Urothelium cell line (cell line): ENCODE results near the gene PSAPL1.

ENCODE experiments used
- DNase-seq: peaks from one replicate; pipeline ENCODE4 v3.0.0; 2011; ENCODE audit warnings: low spot score, mixed read lengths
- FAIRE-seq: peaks from 2 replicates; lab custom pipeline; 2011; peaks lifted over from hg19 to GRCh38; lab: Jason Lieb, UNC

The PSAPL1 gene

DNA sequence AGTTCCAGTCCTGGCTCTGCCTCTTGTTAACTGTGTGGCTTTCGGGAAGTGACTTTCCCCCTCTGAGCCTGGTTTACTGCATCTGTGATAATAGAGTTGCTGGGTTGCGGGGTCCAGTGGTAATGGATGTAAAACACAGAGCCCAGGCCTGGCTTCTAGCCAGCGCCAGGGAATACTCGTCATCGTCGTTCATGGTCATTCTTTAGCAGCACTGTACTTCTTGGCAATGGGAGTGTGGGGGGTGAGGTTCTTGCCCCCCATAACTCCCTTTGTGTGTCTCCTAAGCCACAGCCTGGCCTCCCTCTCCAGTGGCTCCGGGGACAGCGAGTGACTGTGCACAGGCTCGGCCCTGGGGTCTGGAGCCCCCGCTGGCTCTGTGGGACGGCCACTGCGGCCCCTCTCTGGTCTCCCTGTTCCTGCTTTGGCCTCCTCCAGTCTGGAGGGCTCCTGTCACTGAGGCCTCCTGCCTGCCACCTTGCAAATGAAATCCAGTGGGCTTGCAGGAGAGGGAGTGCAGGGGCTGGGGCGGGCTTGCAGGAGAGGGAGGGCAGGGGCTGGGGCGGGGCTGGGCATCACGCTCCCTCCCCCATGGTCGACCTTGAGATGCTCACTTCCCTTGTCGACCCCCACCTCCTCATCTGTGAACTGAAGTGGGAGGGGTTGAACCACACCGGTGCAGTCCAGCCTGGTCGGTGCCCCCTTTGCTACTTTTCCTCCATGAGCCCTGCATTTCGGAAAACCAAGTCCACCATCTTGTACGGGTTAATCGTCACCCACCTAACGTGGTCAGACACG lies 13.2 kb downstream of the PSAPL1 start:
- no peak for DNase-seq
- FAIRE-seq: no peak

DNA sequence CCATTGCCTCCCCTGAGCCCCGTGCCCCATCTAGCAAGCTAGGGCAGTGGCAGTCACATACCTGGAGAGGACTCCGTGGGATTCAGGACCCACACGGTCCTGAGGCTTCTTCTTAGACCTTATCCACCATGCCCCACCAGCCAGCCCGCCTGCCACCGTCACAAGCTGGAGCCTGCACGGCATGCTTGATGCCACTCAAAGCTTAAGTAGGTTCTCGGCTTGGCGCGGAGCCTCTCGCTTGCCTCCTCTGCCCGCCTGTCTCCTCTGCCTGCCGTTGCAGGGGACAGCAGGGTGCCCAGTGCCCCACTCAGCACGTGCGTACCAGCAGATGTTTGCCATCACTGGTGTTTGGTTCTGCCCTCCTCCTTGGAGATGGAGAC lies 14.1 kb downstream of the PSAPL1 start:
- DNase-seq (no peak), FAIRE-seq (no peak)

DNA sequence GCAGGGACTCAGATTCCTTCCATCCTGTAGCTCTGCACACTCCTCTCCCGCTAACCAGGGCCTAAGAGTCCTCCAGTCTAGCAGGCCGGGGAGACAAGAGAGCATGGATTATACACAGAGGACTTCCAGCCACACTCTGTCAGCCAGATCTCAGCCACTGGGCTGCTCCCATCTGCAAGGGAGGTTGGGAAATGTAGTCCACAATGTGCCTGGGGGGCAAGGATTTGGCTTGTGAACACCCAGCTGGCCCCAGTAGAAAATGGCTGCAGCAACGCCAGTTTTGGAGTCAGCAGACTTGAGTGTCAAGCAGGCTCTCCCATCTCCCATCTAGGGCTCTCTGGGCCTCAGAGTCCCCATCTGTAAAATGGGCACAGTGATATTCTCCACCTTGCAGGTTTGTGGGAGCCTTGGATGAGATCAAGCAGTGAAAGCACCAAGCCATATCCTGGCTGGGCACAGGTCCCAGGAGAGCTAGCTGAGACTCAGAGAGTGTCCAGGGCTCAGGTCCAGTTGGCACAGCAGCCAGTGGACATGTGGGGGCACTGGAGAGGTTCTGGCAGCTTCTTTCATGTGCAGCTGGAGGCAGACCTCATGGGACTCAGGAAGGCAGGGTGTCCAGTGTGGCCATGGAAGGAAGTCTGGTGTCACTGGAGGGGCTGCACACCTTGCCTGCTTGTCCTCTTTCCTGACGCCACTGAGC lies 14.6 kb downstream of the PSAPL1 start:
- no peak for FAIRE-seq

DNA sequence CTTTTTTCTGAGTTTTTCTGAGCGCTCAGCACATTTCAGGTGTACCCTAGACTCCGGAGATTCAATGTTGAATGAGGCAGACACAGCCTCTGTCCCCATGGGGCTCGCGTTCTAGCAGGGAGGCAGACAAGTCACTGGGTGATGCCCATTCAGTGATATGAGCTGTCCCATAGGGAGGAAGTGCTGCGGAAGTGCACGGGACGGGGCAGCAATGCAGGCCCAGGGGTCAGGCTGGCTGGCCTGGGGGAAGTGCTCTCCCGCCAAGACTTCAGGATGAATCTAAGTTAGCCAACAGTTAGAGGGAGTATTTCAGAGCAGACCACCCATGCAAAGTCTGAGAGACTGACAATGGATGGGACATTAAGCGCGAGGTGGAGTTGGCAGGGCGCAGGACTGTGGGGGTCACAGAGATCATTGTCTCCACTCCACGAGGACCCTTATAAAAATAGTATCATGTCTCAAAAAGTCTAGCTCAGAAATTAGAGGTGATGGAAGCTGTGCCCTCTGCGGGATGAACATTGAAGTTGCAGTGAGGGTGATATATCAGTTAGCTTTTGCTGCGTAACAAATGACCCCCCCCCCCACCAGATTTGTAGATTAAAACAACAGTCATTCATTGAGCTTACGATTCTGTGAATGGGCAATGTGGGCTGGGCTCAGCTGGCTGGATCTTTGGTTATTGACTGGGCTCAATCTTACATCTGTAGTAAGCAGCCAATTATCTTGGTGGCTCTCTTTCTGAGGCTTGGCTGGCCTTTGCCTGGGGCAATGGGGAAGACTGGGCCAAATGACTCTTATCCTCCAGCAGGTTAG lies 16.4 kb downstream of the PSAPL1 start:
- DNase-seq (no peak), FAIRE-seq (no peak)

More for the DNA sequence above, 14.6 kb downstream of the PSAPL1 start:
- no peak for DNase-seq

DNA sequence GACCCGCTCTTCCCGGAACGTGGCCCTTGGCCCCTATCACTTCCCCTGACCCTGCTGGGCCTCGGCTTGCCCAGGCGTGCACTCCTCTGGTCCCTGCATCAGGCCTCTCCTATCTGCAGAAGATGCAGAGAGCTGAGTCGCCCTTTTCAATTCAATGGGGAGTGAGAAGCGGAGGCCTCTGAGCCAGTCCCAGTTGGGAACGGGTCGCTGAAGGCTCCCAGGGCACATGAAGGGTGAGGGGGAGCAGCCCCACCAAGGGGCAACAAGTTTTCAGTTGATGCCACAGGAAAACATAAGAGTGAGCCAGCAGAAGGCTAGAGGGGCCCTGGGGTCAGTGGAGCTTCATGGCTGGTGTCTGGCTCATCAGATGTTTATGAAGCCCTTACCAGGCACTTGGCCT lies 17.1 kb downstream of the PSAPL1 start:
- no peak for FAIRE-seq
- no peak for DNase-seq

DNA sequence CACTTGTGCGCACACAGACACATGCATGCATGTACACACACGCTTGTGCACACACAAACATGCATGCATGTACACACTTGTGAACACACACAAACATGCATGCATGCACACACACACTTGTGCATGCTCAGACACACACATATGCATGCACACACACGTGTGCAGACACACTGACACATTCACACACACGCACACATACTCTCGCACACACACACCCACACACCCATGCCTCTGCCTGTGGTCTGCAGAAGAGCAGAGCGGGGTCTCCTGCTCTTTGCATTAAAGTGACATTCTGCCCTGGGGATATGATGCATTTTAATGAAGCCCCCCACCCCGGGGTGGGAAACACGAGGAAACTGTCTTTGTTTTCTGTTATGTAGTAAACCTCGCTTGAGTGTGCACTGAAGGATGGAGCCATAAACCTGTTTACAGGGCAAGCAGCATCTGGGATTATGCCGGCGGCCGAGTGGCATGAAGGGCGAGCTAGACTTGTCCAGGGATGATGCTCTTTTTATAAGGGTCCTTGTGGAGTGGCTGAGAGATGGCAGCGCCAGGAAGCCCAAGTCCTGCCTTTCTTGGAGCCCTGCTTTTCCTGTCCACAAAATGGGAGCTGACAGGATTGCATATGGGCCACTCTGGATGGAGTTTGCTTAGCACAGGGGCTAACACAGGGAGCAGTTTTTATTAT lies 17.8 kb downstream of the PSAPL1 start:
- FAIRE-seq (peak; percentile 87), DNase-seq (no peak)

DNA sequence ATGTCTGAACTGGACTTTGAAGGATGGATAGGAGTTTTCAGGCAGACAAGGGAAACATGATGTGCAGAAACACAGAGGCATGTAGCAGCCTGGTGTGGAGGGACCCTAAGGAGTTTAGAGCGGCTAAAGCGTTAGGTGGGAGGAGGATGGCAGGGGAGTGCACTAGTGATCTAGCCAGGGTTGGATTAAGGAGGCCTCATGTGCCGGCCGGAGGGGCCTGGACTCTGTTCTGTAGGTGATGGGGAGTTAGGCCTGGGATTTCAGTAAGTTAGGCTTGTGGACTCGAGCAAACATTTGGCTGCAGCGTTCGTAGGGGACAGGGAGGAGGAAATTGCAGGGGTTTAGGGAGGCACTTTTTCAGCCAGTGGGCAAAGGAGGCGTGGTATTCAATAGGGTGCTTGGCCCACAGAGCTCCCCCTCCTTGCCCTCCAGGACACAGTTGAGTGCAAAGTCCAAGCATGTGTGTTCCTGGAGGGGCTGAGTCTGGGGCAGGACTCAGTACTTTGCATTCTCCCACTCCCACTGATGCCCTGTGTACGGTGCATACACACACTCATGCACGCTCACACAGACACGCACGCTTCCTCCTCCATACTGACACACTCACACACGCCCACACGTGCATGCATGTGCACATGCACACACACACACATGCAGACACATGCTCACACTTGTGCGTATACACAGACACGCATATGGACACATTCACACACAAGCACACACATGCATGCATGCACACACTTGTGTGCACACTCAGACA lies 18.6 kb downstream of the PSAPL1 start:
- no peak for DNase-seq

DNA sequence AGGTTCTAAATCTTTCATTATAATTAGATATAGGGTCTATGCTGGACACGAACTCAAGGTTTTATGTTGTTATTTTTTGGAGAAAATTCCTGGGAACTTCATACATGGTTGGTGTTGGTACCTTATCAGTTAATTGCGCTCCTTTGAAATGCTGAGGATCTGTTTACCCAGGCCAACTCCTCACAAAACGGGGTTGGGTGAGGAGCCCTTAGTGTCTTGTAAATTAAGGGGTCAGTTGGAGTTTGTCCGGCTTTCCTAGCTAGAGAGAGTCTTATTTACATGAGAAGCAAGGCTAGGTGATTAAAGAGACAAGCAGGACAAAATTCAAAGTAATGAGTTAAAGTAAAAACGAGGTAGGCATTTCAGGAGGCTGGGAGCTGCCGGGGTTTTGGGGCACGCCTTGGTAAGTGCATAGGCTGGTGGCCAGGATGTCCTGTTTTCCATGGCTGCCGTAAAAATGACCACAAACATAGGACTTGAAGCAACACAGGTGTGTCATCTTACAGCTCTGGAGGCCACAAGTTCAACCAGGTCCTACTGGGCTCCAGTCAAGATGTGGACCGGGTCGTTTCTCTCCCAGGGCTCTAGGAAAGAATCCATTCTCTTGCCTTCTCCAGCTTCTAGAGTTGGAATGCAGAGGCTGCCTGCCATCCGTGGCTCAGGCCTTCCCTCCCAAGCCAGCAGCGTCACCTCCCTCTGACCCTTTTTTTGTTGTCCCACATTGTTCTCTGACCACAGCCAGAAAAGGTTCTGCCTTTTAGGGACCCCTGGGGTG lies 19.8 kb downstream of the PSAPL1 start:
- no peak for FAIRE-seq
- no peak for DNase-seq

More for the DNA sequence above, 18.6 kb downstream of the PSAPL1 start:
- FAIRE-seq: no peak

DNA sequence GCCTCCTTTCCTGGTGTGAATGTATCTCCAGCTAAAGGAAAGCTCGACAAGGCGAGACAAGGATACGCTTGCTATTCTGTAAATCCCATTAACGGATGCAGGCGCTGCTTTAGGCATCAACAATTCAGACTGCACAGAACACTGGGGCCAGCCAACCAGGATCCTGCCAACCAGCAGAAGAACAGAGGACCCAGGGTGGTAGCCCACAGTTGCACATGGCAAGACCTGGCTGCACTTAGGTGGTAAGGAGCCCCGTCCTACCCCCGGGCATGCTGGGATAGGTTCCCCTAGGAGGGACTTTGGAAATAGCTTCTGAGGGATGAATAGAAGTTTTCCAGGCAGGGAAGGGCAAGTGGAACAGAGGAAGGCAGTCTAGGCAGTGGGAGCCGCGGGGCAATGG lies 20.7 kb downstream of the PSAPL1 start:
- DNase-seq (no peak), FAIRE-seq (no peak)

DNA sequence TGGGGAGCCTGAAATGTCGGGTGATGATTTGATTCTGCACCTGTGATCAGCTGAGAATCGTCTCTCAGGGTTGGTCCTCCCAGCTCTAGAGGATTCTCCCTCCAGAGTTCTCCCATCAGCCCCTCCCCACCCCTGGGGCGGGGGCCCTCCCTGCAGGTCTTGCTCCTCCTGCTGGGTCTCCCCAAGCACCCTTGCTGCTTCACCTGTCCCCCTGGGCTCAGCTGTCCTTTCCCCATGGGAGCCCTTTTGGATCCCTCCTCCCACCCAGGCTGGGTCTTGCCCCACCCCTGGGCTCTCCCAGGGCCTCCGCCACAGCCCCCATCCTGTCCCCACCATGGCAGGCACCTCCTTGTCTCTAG lies 22.2 kb downstream of the PSAPL1 start:
- no peak for FAIRE-seq

DNA sequence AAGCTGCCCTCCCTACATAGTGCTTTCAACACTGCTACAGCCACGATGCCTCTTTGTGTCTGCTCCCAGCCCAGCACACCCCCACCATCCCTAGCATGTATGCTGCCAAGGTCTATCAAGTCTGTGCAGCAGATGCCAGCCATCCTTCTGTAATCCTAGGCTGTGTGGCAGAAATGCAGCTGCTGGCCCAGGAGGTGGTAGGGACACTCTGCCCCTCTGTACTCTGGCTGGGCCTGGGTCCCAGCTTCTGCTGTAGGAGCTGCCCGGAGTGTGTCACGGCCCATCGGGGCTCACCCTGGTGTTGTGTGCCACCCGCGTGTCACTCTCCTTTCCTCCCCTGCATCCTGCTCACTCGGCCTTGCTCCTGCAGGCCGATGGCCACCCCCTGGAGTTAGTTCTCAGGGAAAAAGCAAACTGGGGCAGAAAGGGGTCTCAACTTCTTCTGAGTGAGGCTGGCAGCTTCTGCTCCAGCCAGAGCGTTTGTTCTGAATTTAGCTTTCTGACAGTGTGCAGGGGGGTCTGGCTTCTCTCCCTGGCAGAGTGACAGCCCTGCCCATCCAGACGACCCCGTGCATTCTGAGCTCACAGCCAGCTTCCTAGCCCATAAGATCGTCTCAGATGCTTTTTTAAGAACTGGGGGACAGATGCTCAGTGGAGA lies 22.7 kb downstream of the PSAPL1 start:
- FAIRE-seq: no peak

More for the DNA sequence above, 22.2 kb downstream of the PSAPL1 start:
- no peak for DNase-seq

DNA sequence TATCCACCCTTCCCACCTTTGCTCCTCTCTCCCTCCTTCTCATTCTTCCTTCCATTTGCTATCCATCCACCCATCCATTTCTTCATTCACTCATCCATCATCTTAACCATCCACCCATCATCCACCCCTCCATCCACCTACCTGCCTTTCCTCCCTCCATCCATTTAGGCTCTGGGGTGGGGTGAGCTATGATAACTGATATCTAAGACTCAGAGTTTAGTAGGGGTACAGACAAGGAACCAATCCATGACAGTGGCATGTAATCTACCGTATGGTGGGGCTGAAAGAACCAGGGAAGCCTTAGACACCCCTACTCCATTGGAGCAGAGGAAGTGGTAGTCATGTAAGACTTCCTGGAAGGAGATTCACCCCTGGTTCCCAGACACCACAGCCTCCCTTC lies 23.2 kb downstream of the PSAPL1 start:
- DNase-seq (no peak), FAIRE-seq (no peak)

More for the DNA sequence above, 22.7 kb downstream of the PSAPL1 start:
- DNase-seq: no peak

DNA sequence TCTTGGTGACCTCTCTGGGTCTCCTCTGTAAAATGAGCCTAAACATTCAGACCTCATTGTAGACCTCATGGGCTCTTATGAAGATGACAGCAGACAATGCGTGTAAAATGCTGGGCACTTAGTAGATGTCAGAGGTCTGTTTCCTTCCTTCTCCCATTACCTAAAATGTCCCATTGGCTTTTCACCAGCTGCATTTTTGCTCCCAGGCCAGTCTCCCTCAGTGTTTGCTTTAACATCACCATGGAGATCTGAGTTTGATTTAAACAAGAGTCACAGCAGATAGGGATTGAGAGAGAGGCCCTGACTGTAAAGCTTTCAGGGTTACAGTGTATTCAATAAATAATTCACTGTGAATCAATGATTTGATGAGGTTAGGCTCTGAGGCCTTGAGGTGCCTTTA lies 24.3 kb downstream of the PSAPL1 start:
- DNase-seq (no peak), FAIRE-seq (no peak)

DNA sequence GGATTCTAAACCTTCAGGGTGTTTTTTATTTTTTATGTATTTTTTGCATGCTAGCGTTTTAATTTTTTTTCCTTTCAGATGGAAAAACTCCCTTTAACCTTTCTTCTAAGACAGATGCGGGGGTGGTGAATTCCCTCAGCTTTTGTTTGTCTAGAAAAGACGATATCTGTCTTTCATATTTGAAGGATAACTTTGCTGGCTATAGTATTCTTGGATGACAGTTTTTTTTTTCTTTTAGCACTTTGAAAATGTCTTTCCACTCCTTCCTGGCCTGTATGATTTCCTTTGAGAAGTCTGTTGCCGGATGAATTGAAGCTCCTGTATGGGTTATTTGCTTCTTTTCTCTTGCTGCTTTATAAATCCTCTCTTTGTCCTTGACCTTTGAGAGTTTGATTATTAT lies 26.6 kb downstream of the PSAPL1 start:
- DNase-seq (no peak), FAIRE-seq (no peak)

DNA sequence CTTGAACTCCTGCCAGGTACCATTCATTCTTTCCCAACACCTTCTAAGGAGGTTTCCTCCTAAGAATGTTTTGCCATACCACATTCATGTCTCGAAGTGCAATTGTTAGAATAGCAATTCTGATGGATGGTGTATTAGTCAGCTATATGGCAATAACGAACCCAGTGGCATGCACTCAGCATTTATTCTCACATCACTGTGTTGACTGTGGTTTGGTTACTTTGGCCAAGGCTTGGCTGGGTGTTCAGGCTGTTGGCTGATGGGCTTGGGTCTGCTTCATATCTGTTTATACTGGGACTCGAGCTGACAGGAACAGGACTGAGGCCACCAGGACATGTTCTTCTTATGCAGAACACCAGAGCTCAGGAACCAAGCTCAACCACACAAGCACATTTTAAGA lies 31.7 kb downstream of the PSAPL1 start:
- peak; percentile 35 for FAIRE-seq
- peak; percentile 18 for DNase-seq

DNA sequence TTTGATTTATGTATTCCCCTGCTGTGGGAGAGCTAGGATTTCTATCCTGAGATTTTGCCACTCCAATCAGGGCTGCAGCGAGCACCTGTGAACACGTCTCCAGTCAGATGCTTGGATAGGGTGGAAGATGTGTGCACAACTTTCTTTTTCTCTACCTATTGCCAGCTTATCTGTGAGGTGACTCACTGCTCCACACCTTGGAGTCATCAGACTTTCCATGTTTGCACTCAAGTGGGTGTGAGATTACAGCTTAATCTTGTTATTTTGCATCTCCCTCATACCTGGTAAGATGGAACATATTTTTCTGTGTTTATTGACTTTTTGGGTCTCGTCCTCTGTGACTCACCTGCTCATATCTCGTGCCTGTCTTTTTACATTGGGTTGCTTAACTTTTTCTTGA lies 32.2 kb downstream of the PSAPL1 start:
- no peak for DNase-seq
- FAIRE-seq: no peak

DNA sequence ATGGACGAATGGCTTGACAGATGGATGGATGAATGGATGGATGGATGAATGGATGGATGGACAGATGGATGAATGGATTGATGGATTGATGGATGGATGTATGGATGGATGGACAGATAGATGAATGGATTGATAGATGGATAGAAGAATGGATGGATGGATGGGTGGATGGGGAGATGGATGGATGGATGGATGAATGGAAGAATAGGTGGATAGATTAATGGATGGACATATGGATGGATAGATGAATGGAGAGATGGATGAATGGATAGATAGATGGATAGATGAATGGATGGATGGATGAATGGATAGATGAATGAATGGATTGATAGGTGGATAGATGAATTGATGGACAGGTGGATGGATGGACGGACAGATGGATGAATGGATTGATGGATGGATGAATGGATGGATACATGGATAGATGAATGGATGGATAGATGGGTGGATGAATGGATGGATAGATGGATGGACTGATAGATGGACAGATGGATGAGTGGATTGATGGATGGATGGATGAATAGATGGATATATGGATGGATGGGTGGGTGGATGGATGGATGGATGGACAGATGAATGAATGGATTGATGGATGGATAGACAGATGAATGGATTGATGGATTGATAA lies 33.9 kb downstream of the PSAPL1 start:
- DNase-seq (no peak), FAIRE-seq (peak; percentile 48)

DNA sequence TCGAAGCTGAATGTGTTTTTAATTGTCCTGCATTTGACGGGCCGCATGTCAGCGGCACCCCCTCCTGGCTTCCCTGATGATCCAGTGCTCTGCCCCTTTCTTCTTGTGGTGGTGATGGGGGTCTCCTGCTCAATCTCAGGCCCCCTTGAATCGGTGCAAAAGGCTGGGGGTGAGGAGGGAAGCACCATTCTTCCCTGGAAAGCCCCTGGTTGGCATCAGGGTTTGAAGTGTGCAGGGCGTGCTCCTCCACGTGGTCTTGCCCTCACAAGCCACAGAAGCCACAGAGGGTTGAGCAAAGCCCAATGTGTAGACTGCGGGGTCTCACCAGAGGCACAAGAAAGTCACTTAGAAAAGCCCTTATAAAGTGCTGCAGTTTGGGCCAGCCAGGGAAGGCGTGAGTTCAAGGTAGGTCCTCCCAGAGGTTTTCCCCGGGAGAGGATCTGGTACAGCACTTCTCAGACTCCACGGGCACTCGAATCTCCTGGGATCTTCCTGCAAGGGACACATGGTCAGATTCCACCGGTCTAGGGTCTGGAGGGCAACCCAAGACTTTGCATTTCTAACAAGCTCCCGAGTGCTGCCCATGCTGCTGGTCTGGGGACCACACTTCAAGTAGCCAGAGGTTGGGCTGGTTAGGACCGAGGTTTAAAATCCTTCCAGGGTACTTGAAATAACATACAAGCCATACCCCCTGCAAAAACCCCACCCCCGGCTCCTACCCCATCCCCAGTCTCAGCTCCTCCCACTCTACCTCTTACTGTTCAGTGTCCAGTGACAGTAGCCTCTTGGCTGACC lies 35.1 kb downstream of the PSAPL1 start:
- no peak for DNase-seq
- no peak for FAIRE-seq
